BLaER1 treated with 17β-estradiol and CSF1 and Interleukin-3, amounts not matched to agents 10 nM and 100 nM (cell line): ENCODE measurements around the gene INO80E.

Experiments used
- H3K27ac ChIP-seq, 11 experiments: shearing (Covaris generic); formaldehyde crosslinking; 2 replicates each; pipeline ENCODE4 v1.8.1; 2022
- H3K27me3 ChIP-seq, 11 experiments: shearing (Covaris generic); formaldehyde crosslinking; 2 replicates each; pipeline ENCODE4 v1.8.1; 2022
- H3K36me3 ChIP-seq, 11 experiments: shearing (Covaris generic); formaldehyde crosslinking; 2 replicates each; pipeline ENCODE4 v1.8.1; 2022
- H3K4me1 ChIP-seq, 10 experiments: shearing (Covaris generic); formaldehyde crosslinking; 2 replicates each; pipeline ENCODE4 v1.8.1; 2022
- H3K4me2 ChIP-seq, 11 experiments: shearing (Covaris generic); formaldehyde crosslinking; 2 replicates each; pipeline ENCODE4 v1.8.1; 2022
- H3K4me3 ChIP-seq, 10 experiments: shearing (Covaris generic); formaldehyde crosslinking; 2 replicates each; pipeline ENCODE4 v1.8.1; 2022
- H3K9ac ChIP-seq, 11 experiments: shearing (Covaris generic); formaldehyde crosslinking; 2 replicates each; pipeline ENCODE4 v1.8.1; 2022
- H3K9me3 ChIP-seq, 11 experiments: shearing (Covaris generic); formaldehyde crosslinking; replicated peaks in 1 of 11; 2 replicates each; pipeline ENCODE4 v1.8.1; 2022
- H4K20me1 ChIP-seq, 11 experiments: shearing (Covaris generic); formaldehyde crosslinking; 2 replicates each; pipeline ENCODE4 v1.8.1; 2022
- Cebpa-rat ChIP-seq, 11 experiments: shearing (Covaris generic); IDR thresholded peaks; 2 replicates each; pipeline ENCODE4 v1.8.1; 2022

The INO80E gene

DNA sequence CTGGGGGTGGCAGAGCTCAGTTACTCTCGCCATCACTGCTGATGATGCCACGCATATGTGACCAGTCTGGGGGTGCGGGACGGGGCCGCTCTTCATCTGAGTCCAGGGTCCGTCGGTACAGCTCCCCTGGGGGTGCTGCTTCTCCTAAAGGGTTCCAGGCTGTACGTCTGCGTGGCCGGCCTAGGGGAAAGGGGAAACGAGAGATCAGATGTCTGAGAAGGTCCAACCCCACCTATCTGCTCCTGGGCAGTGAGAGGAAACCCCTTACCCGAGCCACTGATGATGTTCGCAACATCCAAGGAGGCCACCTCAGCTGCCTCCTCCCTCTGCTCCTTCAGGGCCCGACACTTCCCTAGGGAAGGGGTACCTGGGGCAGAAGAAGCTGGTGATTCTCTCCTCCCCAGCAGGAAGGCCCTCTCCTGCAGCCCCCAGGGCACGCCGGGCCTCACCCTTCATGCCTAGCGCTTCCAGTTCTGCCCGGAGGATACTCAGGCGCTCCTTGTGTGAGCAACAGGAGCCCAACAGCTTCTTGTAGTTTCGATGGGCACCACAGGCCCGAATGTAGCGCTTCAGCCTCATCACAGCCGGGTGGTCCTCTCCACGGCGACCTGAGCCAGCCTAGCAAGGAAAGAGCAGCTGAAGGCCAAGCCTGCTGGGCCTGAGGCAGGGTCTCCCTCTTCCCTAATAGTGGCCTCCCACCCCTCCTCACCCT lies 2.7 kb upstream of the INO80E start:
- no peak for TF ChIP-seq Cebpa-rat (IDR thresholded peaks at IDR 0.05)
- H4K20me1 ChIP-seq: peaks cover 0 to 54% (median 12%) of the 10 kb centered on the region in 11 experiments; a peak in 11 of 22 replicates
- H3K36me3 ChIP-seq: peaks cover 51 to 70% (median 61%) of the 10 kb centered on the region in 11 experiments
- H3K4me3 ChIP-seq: peak overlapping the region in 6 of 10 experiments; percentile 84 to 95 (median 90); a peak in 10 of 20 replicates
- H3K4me2 ChIP-seq: peak overlapping the region; percentile 90 to 97 (median 94)
- H3K27me3 ChIP-seq: no peaks in the 10 kb centered on the region
- peaks cover 39 to 49% (median 43%) of the 10 kb centered on the region in 10 experiments for H3K4me1 ChIP-seq
- H3K9ac ChIP-seq: peak overlapping the region; percentile 80 to 99 (median 93); a peak in 21 of 22 replicates
- H3K9me3 ChIP-seq: no peaks in the 10 kb centered on the region
- H3K27ac ChIP-seq: peak overlapping the region in 9 of 11 experiments; percentile 92 to 99 (median 97); a peak in 15 of 22 replicates

DNA sequence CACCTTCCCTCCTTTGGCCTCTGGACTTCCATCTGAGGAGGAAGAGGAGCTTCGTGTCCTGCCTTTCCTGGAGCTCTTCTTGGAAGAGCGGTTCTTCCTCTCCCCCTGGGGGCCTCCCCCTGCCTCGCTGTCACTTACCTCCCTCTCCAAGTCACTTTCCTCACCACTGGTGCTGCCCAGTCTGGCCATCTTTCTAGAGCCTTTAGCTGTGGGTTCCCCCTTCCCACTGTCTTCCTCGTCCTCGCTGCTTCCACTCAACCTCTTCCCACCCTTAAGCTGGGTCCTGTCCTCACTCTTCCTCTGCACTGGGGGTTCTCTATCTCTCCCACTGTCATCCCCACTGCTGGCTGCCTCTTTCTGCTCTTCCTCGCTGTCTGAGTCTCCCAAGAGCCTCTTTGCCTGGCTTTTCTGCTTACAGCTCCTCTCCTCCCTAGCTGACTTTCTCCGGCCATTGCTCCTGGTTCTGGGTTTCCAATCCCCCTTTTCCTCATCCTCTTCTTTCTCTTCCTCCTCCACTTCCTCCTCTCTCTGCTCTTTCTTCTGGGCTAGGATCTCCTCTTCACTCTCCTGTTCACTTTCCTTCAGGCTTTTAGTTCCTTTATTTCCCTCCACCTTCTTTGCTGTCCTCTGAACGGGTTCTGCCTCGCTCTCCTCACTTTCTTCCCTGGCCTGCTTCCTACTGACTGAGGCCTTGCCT lies 2.0 kb upstream of the INO80E start:
- peak overlapping the region; percentile 80 to 99 (median 93) for H3K9ac ChIP-seq
- H3K27me3 ChIP-seq: no peaks in the 10 kb centered on the region
- H3K4me3 ChIP-seq: peak overlapping the region; percentile 72 to 95 (median 86)
- H3K9me3 ChIP-seq: no peaks in the 10 kb centered on the region
- peak overlapping the region in 9 of 11 experiments; percentile 92 to 99 (median 97); a peak in 17 of 22 replicates for H3K27ac ChIP-seq
- no peak for TF ChIP-seq Cebpa-rat (IDR thresholded peaks at IDR 0.05)
- H3K4me2 ChIP-seq: peak overlapping the region; percentile 90 to 97 (median 94)
- H3K4me1 ChIP-seq: peaks cover 43 to 56% (median 48%) of the 10 kb centered on the region in 10 experiments
- peaks cover 0 to 47% (median 6%) of the 10 kb centered on the region in 11 experiments; a peak in 8 of 22 replicates for H4K20me1 ChIP-seq
- H3K36me3 ChIP-seq: peaks cover 44 to 65% (median 56%) of the 10 kb centered on the region in 11 experiments

DNA sequence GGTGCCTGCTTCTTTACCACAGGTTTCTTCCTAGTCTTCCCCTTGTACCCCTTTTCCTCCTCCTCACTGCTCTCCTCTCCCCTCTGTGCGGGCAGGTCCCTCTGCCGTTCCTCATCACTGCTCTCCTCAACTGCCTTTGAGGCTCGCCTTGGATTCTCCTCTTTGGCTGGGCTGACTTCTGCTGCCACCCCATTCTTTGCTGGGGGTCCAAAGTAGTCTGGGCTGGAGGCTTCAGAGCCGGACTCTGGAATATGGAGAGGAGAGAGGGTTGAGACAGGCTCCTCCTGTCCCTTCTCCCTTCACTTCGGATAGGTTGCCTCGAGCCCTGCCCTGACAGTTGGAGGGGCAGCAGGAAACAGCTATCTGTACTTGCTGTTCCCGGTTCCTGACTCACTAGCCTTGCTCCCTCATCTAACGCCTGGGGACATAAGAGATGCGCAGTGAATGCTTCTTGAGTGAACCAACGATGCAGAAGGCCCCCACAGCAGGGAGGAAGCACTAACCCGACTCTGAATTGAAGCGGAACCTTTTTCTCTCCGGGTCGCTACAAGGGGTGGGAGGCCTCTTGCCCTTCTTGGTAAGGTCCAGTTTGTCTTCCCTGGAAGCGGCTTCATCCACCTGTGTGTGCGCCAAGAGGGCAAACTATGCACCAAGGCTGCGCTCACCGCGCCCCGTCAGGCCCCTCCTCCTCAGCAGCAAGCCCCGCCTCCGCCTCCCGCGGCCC lies 1.3 kb upstream of the INO80E start:
- Histone ChIP-seq H4K20me1 (peaks cover 0 to 46% (median 7%) of the 10 kb centered on the region in 11 experiments; a peak in 12 of 22 replicates), H3K4me3 (peak overlapping the region; percentile 72 to 95 (median 86)), H3K9ac (peak overlapping the region; percentile 80 to 99 (median 93)), H3K27me3 (no peaks in the 10 kb centered on the region), H3K4me1 (peaks cover 43 to 64% (median 55%) of the 10 kb centered on the region in 10 experiments), H3K36me3 (peaks cover 37 to 58% (median 49%) of the 10 kb centered on the region in 11 experiments), H3K9me3 (no peaks in the 10 kb centered on the region), H3K4me2 (peak overlapping the region; percentile 90 to 97 (median 94)), H3K27ac (peak overlapping the region; percentile 58 to 99 (median 96); a peak in 21 of 22 replicates)
- no peak for TF ChIP-seq Cebpa-rat (IDR thresholded peaks at IDR 0.05)

DNA sequence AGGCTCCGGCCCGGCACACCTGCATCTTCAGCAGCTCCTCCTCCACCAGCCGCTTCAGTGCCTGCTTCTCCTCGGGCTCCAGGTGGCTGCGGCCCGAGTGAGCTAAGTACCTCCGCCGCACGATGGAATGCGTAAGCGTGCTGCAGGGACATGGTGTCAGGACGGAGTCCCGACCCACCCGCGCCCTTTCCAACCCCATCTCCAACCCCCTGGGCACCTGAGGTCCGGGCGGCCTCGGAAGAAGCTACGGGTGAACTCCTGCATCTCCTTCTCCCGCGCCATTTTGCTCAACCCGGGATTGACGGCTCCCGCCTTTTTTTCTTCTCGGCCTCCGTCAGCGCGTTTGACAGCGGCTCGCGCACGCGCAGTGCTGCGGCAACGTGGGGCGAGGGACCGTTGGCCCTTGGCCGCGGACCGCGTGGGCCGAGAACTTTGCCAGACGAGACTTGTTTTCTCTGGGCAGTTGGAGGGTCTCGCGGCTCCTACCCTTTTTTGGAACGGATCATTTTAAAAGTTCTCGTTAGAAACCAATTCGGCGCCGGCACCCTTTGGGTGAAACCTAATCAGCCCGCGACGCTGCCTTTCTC lies 624 bp upstream of the INO80E start, which contains the start of gene HIRIP3:
Gene HIRIP3 (minus strand): TSS at position 294 of the 587 bp plus-strand sequence. CDS start 12 bp downstream, at position 282.
- Histone ChIP-seq H3K9me3 (no peaks in the 10 kb centered on the region), H3K27ac (peak within 1 kb of the TSS; percentile 58 to 99 (median 96)), H3K4me3 (peak within 1 kb of the TSS; percentile 72 to 95 (median 86)), H3K4me2 (peak within 1 kb of the TSS; percentile 90 to 98 (median 94)), H3K9ac (peak within 1 kb of the TSS; percentile 80 to 99 (median 93)), H3K36me3 (peaks cover 31 to 52% (median 42%) of the 10 kb centered on the region in 11 experiments), H3K4me1 (peaks cover 47 to 70% (median 61%) of the 10 kb centered on the region in 10 experiments), H4K20me1 (peaks cover 0 to 53% (median 12%) of the 10 kb centered on the region in 11 experiments; a peak in 17 of 22 replicates), H3K27me3 (no peaks in the 10 kb centered on the region)
- no peak for TF ChIP-seq Cebpa-rat (IDR thresholded peaks at IDR 0.05)

DNA sequence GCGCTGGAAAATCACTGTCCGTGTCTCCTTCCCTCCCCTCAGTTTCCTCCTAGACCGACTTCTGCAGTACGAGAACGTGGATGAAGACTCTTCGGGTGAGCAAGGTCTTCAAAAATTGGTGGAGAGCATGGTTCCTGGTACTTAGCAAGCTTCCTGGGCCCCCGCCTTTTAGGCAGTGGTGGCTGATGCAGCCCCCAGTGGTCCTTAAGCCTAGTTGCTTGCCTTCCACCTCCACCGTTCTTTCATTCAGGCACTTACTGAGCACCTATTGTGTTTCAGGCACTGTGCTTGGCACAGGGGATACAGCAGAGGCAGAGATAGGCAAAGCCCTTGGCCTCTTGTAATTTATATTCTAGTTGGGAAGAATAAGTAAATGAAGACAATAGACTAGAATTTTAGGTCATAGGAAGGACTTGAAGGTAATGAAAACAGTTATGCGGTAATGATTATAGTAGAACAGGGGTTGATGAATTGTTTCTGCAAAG lies 767 bp downstream of the INO80E start:
- Histone ChIP-seq H3K27me3 (no peaks in the 10 kb centered on the region), H3K9me3 (no peaks in the 10 kb centered on the region), H3K27ac (peak overlapping the region in 9 of 11 experiments; percentile 92 to 99 (median 97); a peak in 18 of 22 replicates), H3K36me3 (peaks cover 19 to 42% (median 28%) of the 10 kb centered on the region in 11 experiments), H4K20me1 (peaks cover 0 to 54% (median 22%) of the 10 kb centered on the region in 11 experiments; a peak in 17 of 22 replicates), H3K4me3 (peak overlapping the region; percentile 72 to 95 (median 86)), H3K9ac (peak overlapping the region; percentile 80 to 99 (median 93)), H3K4me1 (peaks cover 55 to 82% (median 75%) of the 10 kb centered on the region in 10 experiments), H3K4me2 (peak overlapping the region; percentile 90 to 98 (median 94))
- TF ChIP-seq Cebpa-rat (IDR thresholded peaks at IDR 0.05): no peak

DNA sequence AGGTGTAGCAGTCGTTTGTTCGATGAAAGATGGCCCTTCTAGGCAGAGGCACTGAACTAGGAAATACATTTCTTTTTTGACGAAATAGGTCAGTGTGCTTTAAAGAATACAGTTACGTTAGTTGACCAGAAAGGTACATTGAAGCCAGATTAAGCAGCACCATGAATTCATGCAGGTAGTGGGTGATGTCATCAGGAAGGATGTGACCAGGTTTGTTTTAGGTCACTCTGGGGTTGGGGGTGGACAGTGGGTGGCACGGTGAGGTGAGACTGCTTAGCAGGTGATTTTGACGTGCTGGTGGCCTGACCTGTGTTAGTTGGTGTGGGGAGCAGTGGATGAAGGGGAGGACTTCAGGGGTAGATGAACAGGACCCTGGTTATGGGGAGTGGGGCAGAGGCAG lies 3.6 kb downstream of the INO80E start:
- H4K20me1 ChIP-seq: peaks cover 8 to 62% (median 44%) of the 10 kb centered on the region in 11 experiments; a peak in 19 of 22 replicates
- peak overlapping the region in 10 of 11 experiments; percentile 14 to 94 (median 80); a peak in 19 of 22 replicates for H3K4me2 ChIP-seq
- no peak for TF ChIP-seq Cebpa-rat (IDR thresholded peaks at IDR 0.05)
- no peaks in the 10 kb centered on the region for H3K9me3 ChIP-seq
- H3K27me3 ChIP-seq: no peaks in the 10 kb centered on the region
- H3K36me3 ChIP-seq: peaks cover 0 to 28% (median 11%) of the 10 kb centered on the region in 11 experiments; a peak in 12 of 22 replicates
- no peak overlapping the region for H3K4me3 ChIP-seq
- peak overlapping the region in 6 of 11 experiments; percentile 9 to 60 (median 32); a peak in 5 of 22 replicates for H3K9ac ChIP-seq
- 0 out of 22 replicates have a peak overlapping the region, but pooled peaks of 1 of the 11 experiments have one; percentile 10 for H3K27ac ChIP-seq
- H3K4me1 ChIP-seq: peaks cover 34 to 87% (median 82%) of the 10 kb centered on the region in 10 experiments

DNA sequence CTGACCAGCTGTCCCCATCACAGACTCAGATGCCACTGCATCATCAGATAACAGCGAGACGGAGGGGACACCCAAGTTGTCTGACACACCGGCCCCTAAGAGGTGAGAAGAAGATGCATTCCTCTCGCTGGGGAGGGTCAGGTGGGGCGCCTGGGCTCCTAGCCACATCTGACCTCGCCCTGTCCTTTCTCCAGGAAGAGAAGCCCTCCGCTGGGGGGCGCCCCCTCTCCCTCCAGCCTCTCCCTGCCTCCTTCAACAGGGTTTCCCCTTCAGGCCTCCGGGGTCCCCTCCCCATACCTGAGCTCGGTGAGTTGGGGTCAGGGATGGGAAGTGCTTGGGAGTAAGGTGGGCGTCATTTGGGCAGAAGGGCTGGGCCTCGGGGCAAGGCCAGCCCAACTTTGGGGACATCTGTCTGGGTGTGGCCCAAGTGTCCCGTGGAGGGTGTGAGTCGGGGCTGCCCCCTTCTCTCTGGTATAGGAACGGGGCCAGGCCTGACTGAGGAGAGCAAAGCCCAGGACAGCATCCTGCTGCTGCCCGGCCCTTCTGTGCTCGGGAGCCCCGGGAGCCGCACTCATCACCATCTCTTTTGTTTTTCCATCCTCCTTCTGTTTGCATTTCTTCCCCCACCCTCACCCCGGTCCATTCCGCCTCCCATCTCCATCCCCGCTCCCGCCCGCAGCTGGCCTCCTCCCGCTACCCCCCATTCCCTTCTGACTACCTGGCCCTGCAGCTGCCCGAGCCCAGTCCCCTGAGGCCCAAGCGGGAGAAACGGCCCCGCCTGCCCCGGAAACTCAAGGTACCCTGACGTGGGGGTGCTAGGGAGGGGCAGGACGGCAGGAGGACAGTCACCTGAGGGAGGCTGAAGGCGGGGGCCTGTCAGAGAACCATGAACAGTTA lies 4.9 kb downstream of the INO80E start:
- H3K4me1 ChIP-seq: peaks cover 43 to 93% (median 89%) of the 10 kb centered on the region in 10 experiments
- H3K9me3 ChIP-seq: no peaks in the 10 kb centered on the region
- peak overlapping the region; percentile 14 to 94 (median 76); a peak in 21 of 22 replicates for H3K4me2 ChIP-seq
- no peak for TF ChIP-seq Cebpa-rat (IDR thresholded peaks at IDR 0.05)
- peak overlapping the region in 3 of 10 experiments; percentile 24 to 34 (median 27); a peak in 3 of 20 replicates for H3K4me3 ChIP-seq
- no peaks in the 10 kb centered on the region for H3K27me3 ChIP-seq
- H3K36me3 ChIP-seq: peaks cover 0 to 32% (median 11%) of the 10 kb centered on the region in 11 experiments; a peak in 16 of 22 replicates
- peak overlapping the region in 1 of 11 experiments; percentile 14; a peak in 2 of 22 replicates for H3K27ac ChIP-seq
- H3K9ac ChIP-seq: peak overlapping the region in 8 of 11 experiments; percentile 13 to 60 (median 34); a peak in 11 of 22 replicates
- H4K20me1 ChIP-seq: peaks cover 14 to 67% (median 49%) of the 10 kb centered on the region in 11 experiments; a peak in 19 of 22 replicates
